Measurements from ENCODE around the gene COL5A1. TPM values are rescaled to one million over a fixed set of nuclear protein-coding genes. Genes with fewer than 3 reads are reported as not detected.
A peak's percentile ranks its signal among the peaks of the same experiment; 100 is the strongest.

Gene COL5A1
- total RNA-seq, 2 experiments from 2014 or later = 0.05 to 0.08 TPM

DNA sequence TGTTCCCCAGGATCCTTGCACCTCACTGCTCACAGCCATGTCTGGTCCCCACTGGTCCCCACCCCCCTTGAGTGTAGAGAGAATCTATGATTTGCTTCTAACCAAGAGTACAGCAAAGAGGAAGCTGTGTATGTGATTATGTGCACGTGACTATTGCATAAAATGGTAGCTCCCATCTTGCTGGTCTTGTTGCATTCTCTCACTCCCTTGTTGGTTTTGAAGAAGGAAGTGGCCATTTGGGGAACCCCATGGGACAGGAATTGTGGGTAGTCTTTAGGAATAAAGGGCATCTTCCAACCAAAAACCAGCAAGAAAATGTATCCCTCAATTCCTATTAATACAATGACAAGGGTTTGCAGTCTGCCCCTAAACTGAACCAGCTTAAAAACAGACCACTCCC, 233.8 kb downstream of the COL5A1 start:
- ChIA-PET CTCF (no interaction called here), POLR2A (no interaction called here)
- DNase-seq (no peak), ATAC-seq (no peak)
- Mint-ChIP-seq H3K36me3 (ENCODE audit: low read depth) (no peaks in the 10 kb centered on the region), H3K9me3 (ENCODE audit: insufficient read depth) (no peaks in the 10 kb centered on the region), H3K4me3 (no peak overlapping the region), H3K27me3 (ENCODE audit: low read depth) (peaks cover 2% of the 10 kb centered on the region), H3K27ac (no peak overlapping the region), H3K4me1 (ENCODE audit: low read depth) (no peaks in the 10 kb centered on the region)

DNA sequence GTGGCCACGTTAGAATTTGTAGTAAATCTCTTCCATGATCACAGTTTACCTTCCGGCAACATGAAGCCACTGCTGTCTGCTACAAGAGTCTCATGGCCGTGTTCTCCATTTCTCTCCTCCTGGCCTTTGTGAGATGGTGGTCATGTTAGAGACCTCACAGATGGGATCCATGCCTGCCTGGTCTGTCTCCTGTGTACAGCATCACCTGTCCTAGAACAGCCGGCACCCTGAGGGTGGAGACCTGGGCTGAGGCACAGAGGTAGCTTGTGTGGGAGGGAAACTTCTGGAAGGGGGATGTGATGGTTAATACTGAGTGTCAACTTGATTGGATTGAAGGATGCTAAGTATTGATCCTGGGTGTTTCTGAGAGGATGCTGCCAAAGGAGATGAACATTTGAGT, 235.9 kb downstream of the COL5A1 start:
- H3K27ac Mint-ChIP-seq = no peak overlapping the region
- CTCF ChIA-PET = no interaction called here
- POLR2A ChIA-PET = no interaction called here

DNA sequence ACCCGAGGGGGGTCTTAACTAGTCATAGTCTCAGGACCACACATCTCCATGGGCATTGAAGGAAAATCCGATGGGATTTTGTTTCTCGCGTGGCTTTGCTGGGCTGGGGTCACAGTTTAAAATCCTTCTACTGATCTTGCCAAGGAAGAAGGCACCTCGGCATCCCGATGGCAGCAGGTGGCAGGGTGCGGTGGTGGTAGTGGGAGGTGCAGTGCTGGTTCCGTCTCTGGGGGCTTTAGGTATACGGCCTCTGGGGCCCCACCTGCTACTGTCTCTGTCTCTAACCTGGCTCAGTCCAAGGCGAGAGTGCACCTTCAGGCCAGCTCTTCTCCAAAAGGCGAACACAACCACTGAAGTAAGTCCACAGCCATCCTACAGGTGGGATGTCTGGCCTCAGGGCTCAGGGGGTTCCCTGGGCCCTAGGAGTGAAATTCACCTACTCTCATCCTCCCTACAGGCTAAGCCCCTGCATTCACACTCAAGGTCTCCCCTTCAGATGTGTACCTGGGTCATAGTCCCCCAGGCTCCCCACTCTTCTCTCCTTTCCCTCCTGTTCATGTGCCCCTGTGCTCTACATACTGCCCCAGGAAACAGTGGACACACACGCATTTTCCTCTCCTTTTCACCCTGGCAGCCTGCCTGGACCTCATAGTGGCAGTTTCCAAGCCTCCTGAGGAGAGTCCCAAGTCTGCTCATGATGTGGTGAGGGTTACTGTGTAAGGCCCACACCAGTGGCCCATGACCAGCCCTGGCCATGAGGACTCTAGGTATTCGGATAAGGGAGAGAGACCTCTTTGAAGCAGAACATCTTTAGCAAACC, 238.3 kb downstream of the COL5A1 start:
- ChIA-PET CTCF (no interaction called here), POLR2A (interaction anchor here (0.6 kb wide), 1 partner anchor 1403 kb away, joined by 3 read pairs; no protein-coding TSS in a partner anchor)
- no peaks in the 10 kb centered on the region for H3K36me3 Mint-ChIP-seq (ENCODE audit: low read depth)
- DNase-seq (peak; percentile 16), ATAC-seq (no peak)
- H3K4me1 Mint-ChIP-seq (ENCODE audit: low read depth) = no peaks in the 10 kb centered on the region
- H3K9me3 Mint-ChIP-seq (ENCODE audit: insufficient read depth) = no peaks in the 10 kb centered on the region
- no peak overlapping the region for H3K27ac Mint-ChIP-seq
- peaks cover 2% of the 10 kb centered on the region for H3K27me3 Mint-ChIP-seq (ENCODE audit: low read depth)
- no peak overlapping the region for H3K4me3 Mint-ChIP-seq

More for the DNA sequence above, 235.9 kb downstream of the COL5A1 start:
- Mint-ChIP-seq H3K36me3 (ENCODE audit: low read depth) (no peaks in the 10 kb centered on the region), H3K9me3 (ENCODE audit: insufficient read depth) (no peaks in the 10 kb centered on the region), H3K27me3 (ENCODE audit: low read depth) (peaks cover 2% of the 10 kb centered on the region), H3K4me1 (ENCODE audit: low read depth) (no peaks in the 10 kb centered on the region), H3K4me3 (no peak overlapping the region)
- ATAC-seq = no peak
- no peak for DNase-seq

DNA sequence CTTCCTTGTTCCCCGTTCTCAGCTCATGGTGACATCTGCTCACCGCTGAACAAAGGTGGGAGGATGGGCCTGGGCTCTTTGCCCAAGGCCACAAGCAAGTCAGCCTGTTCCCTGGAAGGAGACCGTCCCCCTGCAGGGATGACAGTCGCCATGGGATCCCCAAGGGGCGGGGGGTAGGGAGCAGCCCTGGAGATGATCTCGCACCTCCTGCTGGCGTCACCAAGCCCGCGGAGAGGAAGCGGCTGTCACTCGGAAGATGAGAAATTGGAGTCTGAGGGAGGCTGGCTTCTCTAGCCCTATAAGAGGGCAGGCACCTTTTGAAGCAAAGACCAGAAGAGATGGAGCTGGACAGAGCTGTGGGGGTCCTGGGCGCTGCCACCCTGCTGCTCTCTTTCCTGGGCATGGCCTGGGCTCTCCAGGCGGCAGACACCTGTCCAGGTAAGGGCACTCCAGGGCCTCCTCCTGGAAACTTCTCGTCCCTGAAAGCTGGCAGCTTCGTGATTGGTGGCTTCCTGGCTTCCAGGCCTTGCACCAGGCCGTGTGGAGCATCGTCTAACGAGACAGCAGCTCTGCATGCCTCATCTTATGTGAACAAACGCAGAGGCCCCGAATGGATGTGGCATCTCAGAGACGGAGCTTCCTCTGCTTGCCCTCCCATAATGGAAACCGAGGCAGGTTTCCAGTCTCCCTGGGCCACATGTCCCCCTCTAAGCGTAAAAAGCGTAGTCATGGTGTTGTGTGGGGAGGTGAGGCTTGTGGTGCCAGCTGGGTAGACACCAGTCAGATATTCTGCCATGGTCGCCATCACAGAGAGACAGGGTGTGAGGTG, 239.1 kb downstream of the COL5A1 start, which contains the start of gene FCN2:
Gene FCN2, plus strand, starts transcription at position 327 of the 829 bp plus-strand sequence. Its CDS starts 12 bp downstream, at position 339.
- DNase-seq (peak; percentile 5), ATAC-seq (no peak)
- no peaks in the 10 kb centered on the region for H3K4me1 Mint-ChIP-seq (ENCODE audit: low read depth)
- no peaks in the 10 kb centered on the region for H3K36me3 Mint-ChIP-seq (ENCODE audit: low read depth)
- CTCF ChIA-PET = no interaction called here
- H3K27me3 Mint-ChIP-seq (ENCODE audit: low read depth) = peaks cover 2% of the 10 kb centered on the region
- H3K27ac Mint-ChIP-seq = no peak within 1 kb of the TSS
- POLR2A ChIA-PET = no interaction called here
- no peaks in the 10 kb centered on the region for H3K9me3 Mint-ChIP-seq (ENCODE audit: insufficient read depth)
- no peak within 1 kb of the TSS for H3K4me3 Mint-ChIP-seq

DNA sequence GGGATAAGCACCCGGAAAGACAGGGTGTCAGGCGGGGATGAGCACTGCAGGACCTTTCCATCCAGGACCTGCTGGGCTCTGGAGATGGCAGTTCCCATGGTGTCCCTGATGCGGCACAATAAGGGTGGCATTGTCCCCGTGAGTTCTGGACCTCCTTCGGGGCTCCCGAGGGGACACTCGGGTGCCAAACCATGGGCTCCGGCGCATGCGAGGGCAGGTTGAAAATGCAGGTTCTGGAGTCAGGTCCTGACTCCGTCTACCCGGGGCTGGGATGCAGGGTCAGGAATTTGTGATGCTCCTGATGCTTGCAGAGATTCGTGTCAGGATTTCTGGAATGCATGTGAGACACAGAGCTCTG, 239.7 kb downstream of the COL5A1 start:
- no peak for DNase-seq
- no peak for ATAC-seq
- Mint-ChIP-seq H3K36me3 (ENCODE audit: low read depth) (no peaks in the 10 kb centered on the region), H3K9me3 (ENCODE audit: insufficient read depth) (no peaks in the 10 kb centered on the region), H3K4me3 (no peak overlapping the region), H3K27me3 (ENCODE audit: low read depth) (peaks cover 2% of the 10 kb centered on the region), H3K4me1 (ENCODE audit: low read depth) (no peaks in the 10 kb centered on the region), H3K27ac (no peak overlapping the region)
- CTCF ChIA-PET = no interaction called here
- POLR2A ChIA-PET = no interaction called here

DNA sequence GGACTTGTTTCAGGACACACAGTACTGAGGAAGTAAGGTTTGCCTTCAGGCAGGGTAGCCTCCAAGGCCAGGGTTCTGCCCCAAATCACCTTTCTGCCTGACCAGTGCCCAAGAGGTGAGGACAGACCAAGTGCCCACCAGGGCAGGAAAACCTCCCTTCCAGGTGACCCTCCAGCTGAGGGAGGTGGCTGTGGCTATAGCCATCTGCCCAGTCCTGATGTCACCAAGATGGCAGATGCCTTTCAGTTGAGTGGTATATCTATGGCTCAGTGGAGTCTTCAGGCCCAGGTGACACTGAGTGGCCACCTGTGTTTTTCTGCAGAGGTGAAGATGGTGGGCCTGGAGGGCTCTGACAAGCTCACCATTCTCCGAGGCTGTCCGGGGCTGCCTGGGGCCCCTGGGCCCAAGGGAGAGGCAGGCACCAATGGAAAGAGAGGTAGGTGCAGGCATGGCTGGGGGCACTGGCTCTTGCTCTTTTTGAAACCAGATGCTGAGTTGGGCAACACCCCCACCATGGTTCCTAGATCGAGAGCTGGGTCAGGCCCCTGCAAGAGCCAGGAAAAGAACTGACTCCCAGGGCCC, 240.7 kb downstream of the COL5A1 start:
- Mint-ChIP-seq H3K4me1 (ENCODE audit: low read depth) (no peaks in the 10 kb centered on the region), H3K27ac (no peak overlapping the region), H3K36me3 (ENCODE audit: low read depth) (no peaks in the 10 kb centered on the region), H3K27me3 (ENCODE audit: low read depth) (peaks cover 2% of the 10 kb centered on the region), H3K4me3 (no peak overlapping the region), H3K9me3 (ENCODE audit: insufficient read depth) (no peaks in the 10 kb centered on the region)
- POLR2A ChIA-PET = no interaction called here
- ATAC-seq (no peak), DNase-seq (no peak)
- CTCF ChIA-PET = no interaction called here

DNA sequence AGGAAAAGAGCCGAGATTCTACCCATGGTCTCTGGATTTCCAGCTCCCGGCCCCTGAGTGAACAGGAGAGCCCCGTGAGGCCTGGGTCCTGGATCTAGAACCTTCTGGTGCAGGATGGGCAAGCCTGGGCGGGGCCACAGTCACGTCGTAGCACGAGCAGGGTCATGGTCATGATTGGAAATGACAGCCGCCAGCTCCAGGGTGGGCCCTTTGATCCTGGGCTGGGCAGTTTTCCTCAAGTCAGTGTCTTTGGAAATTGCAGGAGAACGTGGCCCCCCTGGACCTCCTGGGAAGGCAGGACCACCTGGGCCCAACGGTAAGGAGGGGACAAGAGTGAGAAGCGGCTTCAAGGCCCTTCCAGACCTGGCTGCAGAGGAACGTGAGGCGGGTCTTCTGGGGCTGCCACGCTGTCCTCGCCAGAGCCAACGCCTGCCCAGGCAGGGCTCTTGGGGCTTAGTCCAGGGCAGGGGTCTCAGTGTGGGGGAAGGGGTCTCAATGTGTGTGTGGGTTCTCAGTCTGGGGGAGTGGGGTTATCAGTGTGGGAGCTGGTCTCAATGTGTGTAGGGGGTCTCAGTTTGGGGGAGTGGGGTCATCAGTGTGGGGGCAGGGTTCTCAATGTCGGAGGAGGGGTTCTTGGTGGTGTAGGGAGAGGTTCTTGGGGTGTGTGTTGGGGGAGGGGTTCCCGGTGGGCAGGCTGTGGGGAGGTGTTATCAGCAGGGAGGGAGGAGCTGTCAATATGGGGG, 241.6 kb downstream of the COL5A1 start:
- no peak overlapping the region for H3K27ac Mint-ChIP-seq
- no peak overlapping the region for H3K4me3 Mint-ChIP-seq
- no peaks in the 10 kb centered on the region for H3K27me3 Mint-ChIP-seq (ENCODE audit: low read depth)
- H3K9me3 Mint-ChIP-seq (ENCODE audit: insufficient read depth) = no peaks in the 10 kb centered on the region
- DNase-seq (peak; percentile 8), ATAC-seq (no peak)
- CTCF ChIA-PET = no interaction called here
- H3K4me1 Mint-ChIP-seq (ENCODE audit: low read depth) = no peaks in the 10 kb centered on the region
- H3K36me3 Mint-ChIP-seq (ENCODE audit: low read depth) = no peaks in the 10 kb centered on the region
- POLR2A ChIA-PET = interaction anchor here (0.6 kb wide), 1 partner anchor 103 kb away, joined by 3 read pairs; no protein-coding TSS in a partner anchor

DNA sequence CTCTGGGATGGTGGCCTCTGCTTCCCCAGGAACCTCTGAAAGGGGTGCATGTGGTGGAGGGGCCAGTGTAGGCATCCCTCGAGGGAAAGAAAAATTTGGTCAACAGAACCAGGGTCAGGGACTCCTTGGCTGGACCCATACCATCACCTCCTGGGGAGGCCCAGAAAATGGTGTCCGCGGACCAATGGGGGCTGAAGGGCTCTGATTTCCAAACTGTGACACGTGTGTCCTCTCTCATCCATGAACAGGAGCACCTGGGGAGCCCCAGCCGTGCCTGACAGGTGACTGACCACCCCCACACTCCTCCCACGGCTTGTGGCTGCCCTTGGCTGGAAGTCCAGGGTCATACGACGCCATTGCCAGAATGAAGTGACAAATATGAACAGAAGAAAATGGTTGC, 242.9 kb downstream of the COL5A1 start:
- no peaks in the 10 kb centered on the region for H3K36me3 Mint-ChIP-seq (ENCODE audit: low read depth)
- DNase-seq (peak; percentile 6), ATAC-seq (no peak)
- H3K27ac Mint-ChIP-seq = no peak overlapping the region
- no peaks in the 10 kb centered on the region for H3K9me3 Mint-ChIP-seq (ENCODE audit: insufficient read depth)
- H3K27me3 Mint-ChIP-seq (ENCODE audit: low read depth) = no peaks in the 10 kb centered on the region
- H3K4me3 Mint-ChIP-seq = no peak overlapping the region
- no peaks in the 10 kb centered on the region for H3K4me1 Mint-ChIP-seq (ENCODE audit: low read depth)
- ChIA-PET CTCF (no interaction called here), POLR2A (no interaction called here)

DNA sequence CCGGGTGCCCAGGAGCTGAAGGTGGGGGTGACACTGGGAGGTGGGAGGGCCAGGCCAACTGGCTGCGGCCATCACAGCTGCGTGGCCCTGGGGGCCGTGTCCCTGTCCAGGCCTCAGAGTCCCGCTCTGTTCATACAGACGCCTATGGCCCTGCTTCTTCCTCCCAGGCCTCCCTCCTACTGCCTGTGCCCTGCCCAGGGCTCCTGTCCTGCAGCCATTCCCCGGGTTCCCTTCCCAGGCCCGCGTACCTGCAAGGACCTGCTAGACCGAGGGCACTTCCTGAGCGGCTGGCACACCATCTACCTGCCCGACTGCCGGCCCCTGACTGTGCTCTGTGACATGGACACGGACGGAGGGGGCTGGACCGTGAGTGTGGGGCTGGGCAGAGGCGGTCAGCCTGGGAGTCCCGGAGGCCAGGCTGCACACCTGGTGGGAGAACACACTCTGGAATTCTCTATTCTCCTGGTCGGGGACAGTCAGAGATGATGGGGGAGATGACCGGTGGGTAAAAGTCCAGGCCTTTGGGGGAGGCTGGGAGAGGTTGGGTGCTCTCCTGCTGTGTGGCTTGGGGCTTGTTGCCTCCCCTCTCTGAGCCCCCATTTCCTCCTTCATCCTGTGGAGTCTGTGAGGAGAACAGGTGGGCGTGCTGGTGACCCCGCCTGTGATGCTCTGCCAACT, 243.5 kb downstream of the COL5A1 start:
- Mint-ChIP-seq H3K27ac (no peak overlapping the region), H3K27me3 (ENCODE audit: low read depth) (peaks cover 3% of the 10 kb centered on the region), H3K36me3 (ENCODE audit: low read depth) (no peaks in the 10 kb centered on the region), H3K9me3 (ENCODE audit: insufficient read depth) (no peaks in the 10 kb centered on the region), H3K4me1 (ENCODE audit: low read depth) (no peaks in the 10 kb centered on the region), H3K4me3 (no peak overlapping the region)
- DNase-seq (no peak), ATAC-seq (no peak)
- ChIA-PET POLR2A (no interaction called here), CTCF (no interaction called here)

DNA sequence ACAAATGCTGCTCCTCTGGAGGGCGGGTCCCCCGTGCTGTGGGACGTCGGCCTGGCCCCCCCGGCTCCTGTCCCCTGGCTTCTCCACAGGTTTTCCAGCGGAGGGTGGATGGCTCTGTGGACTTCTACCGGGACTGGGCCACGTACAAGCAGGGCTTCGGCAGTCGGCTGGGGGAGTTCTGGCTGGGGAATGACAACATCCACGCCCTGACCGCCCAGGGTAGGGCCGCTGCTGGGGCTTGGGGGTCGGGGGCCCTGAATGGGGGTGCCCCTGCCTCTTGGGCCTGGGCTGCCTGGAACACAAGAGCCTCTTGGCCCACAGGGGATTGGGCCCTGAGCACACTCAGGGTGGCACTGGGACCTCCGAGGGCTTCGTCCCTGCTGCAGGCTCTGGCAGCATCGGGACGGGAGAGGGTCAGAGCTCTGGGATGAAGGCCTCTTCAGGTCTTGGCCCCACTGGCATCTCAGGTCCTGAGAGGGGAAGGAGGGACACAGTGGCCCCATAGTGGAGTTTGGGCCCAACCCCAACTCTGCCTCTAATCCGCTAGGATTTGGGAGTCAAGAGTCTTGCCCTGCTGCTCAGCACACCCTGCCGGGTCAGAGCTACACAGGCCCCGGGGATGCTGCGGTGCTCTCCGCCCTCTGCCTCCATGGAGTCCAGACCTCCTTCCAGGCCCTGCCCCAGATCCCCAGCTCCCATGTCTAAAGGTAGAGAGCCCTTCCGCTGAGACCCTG, 244.2 kb downstream of the COL5A1 start:
- Mint-ChIP-seq H3K4me3 (no peak overlapping the region), H3K36me3 (ENCODE audit: low read depth) (no peaks in the 10 kb centered on the region), H3K27ac (no peak overlapping the region), H3K9me3 (ENCODE audit: insufficient read depth) (no peaks in the 10 kb centered on the region), H3K4me1 (ENCODE audit: low read depth) (no peaks in the 10 kb centered on the region), H3K27me3 (ENCODE audit: low read depth) (peaks cover 3% of the 10 kb centered on the region)
- POLR2A ChIA-PET = no interaction called here
- CTCF ChIA-PET = no interaction called here
- ATAC-seq (no peak), DNase-seq (peak; percentile 15)

DNA sequence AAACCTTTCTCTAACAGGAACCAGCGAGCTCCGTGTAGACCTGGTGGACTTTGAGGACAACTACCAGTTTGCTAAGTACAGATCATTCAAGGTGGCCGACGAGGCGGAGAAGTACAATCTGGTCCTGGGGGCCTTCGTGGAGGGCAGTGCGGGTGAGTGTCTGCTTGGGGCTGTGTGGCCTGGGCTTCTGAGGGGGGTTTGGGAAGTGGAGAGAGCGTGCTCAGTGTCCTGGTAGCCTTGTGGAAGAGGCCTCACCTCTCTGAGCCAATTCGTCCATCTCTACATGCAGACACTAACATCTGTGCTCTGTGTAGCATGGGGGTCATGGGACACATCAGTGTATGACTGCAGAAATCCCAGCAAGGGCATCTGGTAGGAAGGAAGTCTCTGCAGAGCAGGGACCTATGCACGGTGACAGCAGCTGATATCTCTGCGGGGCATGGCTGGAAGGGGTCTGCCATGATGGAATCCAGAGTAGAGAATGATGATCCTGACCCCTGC, 244.9 kb downstream of the COL5A1 start:
- Mint-ChIP-seq H3K36me3 (ENCODE audit: low read depth) (no peaks in the 10 kb centered on the region), H3K9me3 (ENCODE audit: insufficient read depth) (no peaks in the 10 kb centered on the region), H3K4me3 (no peak overlapping the region), H3K27me3 (ENCODE audit: low read depth) (peaks cover 3% of the 10 kb centered on the region), H3K4me1 (ENCODE audit: low read depth) (no peaks in the 10 kb centered on the region), H3K27ac (no peak overlapping the region)
- ChIA-PET POLR2A (no interaction called here), CTCF (no interaction called here)
- DNase-seq (peak; percentile 6), ATAC-seq (no peak)
